H9 (cell line): ENCODE measurements around the gene RBM48. TPM values are rescaled to one million over a fixed set of nuclear protein-coding genes. Genes with fewer than 3 reads are reported as not detected.

Source experiments
- DNase-seq: peaks from one replicate; pipeline ENCODE4 v3.0.0-alpha.2; 2017
- H2AFZ ChIP-seq: one replicate; pipeline ENCODE4 v1.6.1; 2013; ENCODE audit warnings: mild to moderate bottlenecking, low read length, control low read depth, moderate library complexity
- H2AK5ac ChIP-seq: 2 replicates; pipeline ENCODE4 v1.6.1; 2013; ENCODE audit warnings: low read length, control low read depth, mixed read lengths; ENCODE audit not compliant: insufficient read length
- H2BK120ac ChIP-seq: one replicate; pipeline ENCODE4 v1.6.1; 2013; ENCODE audit warnings: low read depth, mild to moderate bottlenecking, low read length, control low read depth, inconsistent platforms; ENCODE audit not compliant: poor library complexity, severe bottlenecking
- H2BK12ac ChIP-seq: 2 replicates; pipeline ENCODE4 v1.6.1; 2013; ENCODE audit warnings: low read length, control low read depth, mixed read lengths, low read depth; ENCODE audit not compliant: insufficient read length
- H2BK15ac ChIP-seq: 2 replicates; pipeline ENCODE4 v1.6.1; 2013; ENCODE audit warnings: low read depth, low read length, control low read depth
- H2BK20ac ChIP-seq: one replicate; pipeline ENCODE4 v1.6.1; 2013; ENCODE audit warnings: low read depth, mild to moderate bottlenecking, low read length, control low read depth, inconsistent platforms; ENCODE audit not compliant: poor library complexity, severe bottlenecking
- H2BK5ac ChIP-seq: 2 replicates; pipeline ENCODE4 v1.6.1; 2013; ENCODE audit warnings: low read length, control low read depth, mixed read lengths; ENCODE audit not compliant: insufficient read length
- H3K14ac ChIP-seq: 2 replicates; pipeline ENCODE4 v1.6.1; 2013; ENCODE audit warnings: low read length, control low read depth; ENCODE audit not compliant: insufficient read depth
- H3K18ac ChIP-seq: 2 replicates; pipeline ENCODE4 v1.6.1; 2013; ENCODE audit warnings: low read depth, mild to moderate bottlenecking, mixed read lengths, low read length, control low read depth; ENCODE audit not compliant: insufficient read length
- H3K23ac ChIP-seq: 2 replicates; pipeline ENCODE4 v1.6.1; 2013; ENCODE audit warnings: low read length, control low read depth, mixed read lengths, low read depth; ENCODE audit not compliant: insufficient read length
- H3K23me2 ChIP-seq: 2 replicates; pipeline ENCODE4 v1.6.1; 2013; ENCODE audit warnings: low read depth, mild to moderate bottlenecking, mixed read lengths, low read length, control low read depth; ENCODE audit not compliant: insufficient read length, poor library complexity, severe bottlenecking
- H3K27ac ChIP-seq: 2 replicates; pipeline ENCODE4 v1.5.1; 2013; ENCODE audit warnings: low read length, control low read depth, mixed read lengths, low read depth; ENCODE audit not compliant: insufficient read length
- H3K27me3 ChIP-seq: 2 replicates; pipeline ENCODE4 v1.6.1; 2013; ENCODE audit warnings: low read length, control low read depth, inconsistent platforms; ENCODE audit not compliant: insufficient read depth
- H3K4ac ChIP-seq: 2 replicates; pipeline ENCODE4 v1.6.1; 2013; ENCODE audit warnings: low read depth, mild to moderate bottlenecking, control low read depth, inconsistent platforms, low read length, moderate library complexity
- H3K4me1 ChIP-seq: 2 replicates; pipeline ENCODE4 v1.6.1; 2013; ENCODE audit warnings: low read length, control low read depth, inconsistent platforms; ENCODE audit not compliant: insufficient read depth
- H3K4me2 ChIP-seq: 2 replicates; pipeline ENCODE4 v1.6.1; 2013; ENCODE audit warnings: low read length, control low read depth, mixed read lengths; ENCODE audit not compliant: insufficient read length, insufficient read depth
- H3K56ac ChIP-seq: 2 replicates; pipeline ENCODE4 v1.6.1; 2013; ENCODE audit warnings: low read depth, mild to moderate bottlenecking, mixed read lengths, low read length, control low read depth; ENCODE audit not compliant: insufficient read length
- H3K79me1 ChIP-seq: 2 replicates; pipeline ENCODE4 v1.6.1; 2013; ENCODE audit warnings: low read depth, mild to moderate bottlenecking, moderate library complexity, low read length, control low read depth, inconsistent platforms; ENCODE audit not compliant: insufficient read depth, poor library complexity, severe bottlenecking
- H3K79me2 ChIP-seq: 2 replicates; pipeline ENCODE4 v1.6.1; 2013; ENCODE audit warnings: low read length, control low read depth, inconsistent platforms; ENCODE audit not compliant: insufficient read depth
- H3K9ac ChIP-seq: 2 replicates; pipeline ENCODE4 v1.6.1; 2013; ENCODE audit warnings: low read length, control low read depth, mixed read lengths; ENCODE audit not compliant: insufficient read length; ENCODE audit errors: extremely low read depth
- H3K9me3 ChIP-seq: one replicate; pipeline ENCODE4 v1.6.1; 2013; ENCODE audit warnings: low read depth, low read length, inconsistent platforms; ENCODE audit not compliant: control insufficient read depth
- H3T11ph ChIP-seq: one replicate; pipeline ENCODE4 v1.6.1; 2013; ENCODE audit warnings: mild to moderate bottlenecking, low read length, control low read depth, inconsistent platforms
- H4K20me1 ChIP-seq: one replicate; pipeline ENCODE4 v1.6.1; 2013; ENCODE audit not compliant: control insufficient read depth, insufficient read length, insufficient read depth
- H4K5ac ChIP-seq: 2 replicates; pipeline ENCODE4 v1.6.1; 2013; ENCODE audit warnings: low read depth, mild to moderate bottlenecking, mixed read lengths, low read length, control low read depth; ENCODE audit not compliant: insufficient read length
- H4K8ac ChIP-seq: replicated peaks from 2 replicates; pipeline ENCODE4 v1.6.1; 2013; ENCODE audit warnings: low read length, control low read depth, mixed read lengths, low read depth; ENCODE audit not compliant: insufficient read length
- H4K91ac ChIP-seq: 2 replicates; pipeline ENCODE4 v1.6.1; 2013; ENCODE audit warnings: low read depth, mild to moderate bottlenecking, moderate library complexity, mixed read lengths, low read length, control low read depth; ENCODE audit not compliant: insufficient read length
- H3K27ac Mint-ChIP-seq, 3 experiments: 2 replicates in 2 of 3; 3 replicates in 1 of 3; pipeline ENCODE4 v1.8.0; 2020 to 2021; ENCODE audit warnings: mixed read lengths in 3 of 3, mild to moderate bottlenecking in 1 of 3, moderate library complexity in 1 of 3
- H3K27me3 Mint-ChIP-seq: 2 replicates; pipeline ENCODE4 v1.8.0; 2021; ENCODE audit warnings: low read depth, mild to moderate bottlenecking, moderate library complexity, mixed read lengths
- H3K36me3 Mint-ChIP-seq, 3 experiments: 2 replicates in 2 of 3; 3 replicates in 1 of 3; pipeline ENCODE4 v1.8.0; 2020 to 2021; ENCODE audit warnings: low read depth in 3 of 3, mixed read lengths in 3 of 3; ENCODE audit not compliant: insufficient read depth in 1 of 3
- H3K4me1 Mint-ChIP-seq, 2 experiments: 2 replicates each; pipeline ENCODE4 v1.8.0; 2020; ENCODE audit warnings: mixed read lengths in 2 of 2
- H3K4me3 Mint-ChIP-seq, 2 experiments: 2 replicates in 1 of 2; 3 replicates in 1 of 2; pipeline ENCODE4 v1.8.0; 2020 to 2021; ENCODE audit warnings: mild to moderate bottlenecking in 2 of 2, mixed read lengths in 2 of 2, moderate library complexity in 1 of 2
- H3K9me3 Mint-ChIP-seq, 2 experiments: 2 replicates in 1 of 2; 3 replicates in 1 of 2; pipeline ENCODE4 v1.8.0; 2020; ENCODE audit warnings: mild to moderate bottlenecking in 2 of 2, mixed read lengths in 2 of 2, moderate library complexity in 1 of 2
- WGBS: extraction: QIAGEN DNeasy Blood & Tissue Kit; methylation state at CpG from one replicate; pipeline ENCODE4 v1.1.7; 2013; ENCODE audit warnings: missing lambda C conversion rate, low lambda C conversion rate, mixed read lengths; ENCODE audit not compliant: insufficient read length; ENCODE audit errors: extremely low coverage; 5-methylcytosine and 5-hydroxymethylcytosine counted together
- total RNA-seq: library from RNA; stranded (reverse); gene quantifications from 2 replicates; pipeline ENCODE4 v1.2.1, GENCODE V29; 2021
- TF ChIP-seq, protein P1 (sequence below): fragments of 200-600 bp; sonication (generic); conservative IDR thresholded peaks from 3 replicates; pipeline ENCODE4 v1.8.0; 2021; ENCODE audit warnings: antibody characterized with exemption, mild to moderate bottlenecking

Gene RBM48
- total RNA-seq, 1 experiment from 2014 or later: 12.5 TPM

GRCh38 chr7:92528958-92529264 is 316 bp downstream of the RBM48 start:
- H3K27me3 Mint-ChIP-seq: peaks cover 2% of the 10 kb centered on the region; the same call in 1 of the 2 replicates
- peak overlapping the region; percentile 34 for H2BK5ac ChIP-seq
- H4K5ac ChIP-seq: peak overlapping the region; percentile 23
- H3K4me2 ChIP-seq: peak overlapping the region; percentile 92
- H2BK20ac ChIP-seq: no peak overlapping the region
- H2BK12ac ChIP-seq: no peak overlapping the region
- H3K27ac ChIP-seq: peak overlapping the region; percentile 46
- no peak overlapping the region for H4K91ac ChIP-seq
- no peak overlapping the region for H4K8ac ChIP-seq
- H3K4ac ChIP-seq: no peak overlapping the region
- H3K14ac ChIP-seq: peak overlapping the region; percentile 86; the same call in 1 of the 2 replicates
- no peaks in the 10 kb centered on the region for H3K79me1 ChIP-seq
- no peaks in the 10 kb centered on the region for H3K79me2 ChIP-seq
- H3K18ac ChIP-seq: peak overlapping the region; percentile 93
- WGBS: no CpG with 5 or more reads among the region's 13 CpGs
- H3K9ac ChIP-seq: peak overlapping the region; percentile 95
- no peak overlapping the region for H2AFZ ChIP-seq
- no peaks in the 10 kb centered on the region for H3K27me3 ChIP-seq
- peaks cover 3% of the 10 kb centered on the region for H4K20me1 ChIP-seq
- peaks cover 16% of the 10 kb centered on the region in 2 experiments for H3K4me1 Mint-ChIP-seq
- DNase-seq: no peak
- H3K36me3 Mint-ChIP-seq: peaks cover 9 to 32% (median 24%) of the 10 kb centered on the region in 3 experiments
- no peak overlapping the region for H3K23ac ChIP-seq
- no peaks in the 10 kb centered on the region for H3K9me3 ChIP-seq
- H3K9me3 Mint-ChIP-seq: no peaks in the 10 kb centered on the region
- TF ChIP-seq, protein P1, sequence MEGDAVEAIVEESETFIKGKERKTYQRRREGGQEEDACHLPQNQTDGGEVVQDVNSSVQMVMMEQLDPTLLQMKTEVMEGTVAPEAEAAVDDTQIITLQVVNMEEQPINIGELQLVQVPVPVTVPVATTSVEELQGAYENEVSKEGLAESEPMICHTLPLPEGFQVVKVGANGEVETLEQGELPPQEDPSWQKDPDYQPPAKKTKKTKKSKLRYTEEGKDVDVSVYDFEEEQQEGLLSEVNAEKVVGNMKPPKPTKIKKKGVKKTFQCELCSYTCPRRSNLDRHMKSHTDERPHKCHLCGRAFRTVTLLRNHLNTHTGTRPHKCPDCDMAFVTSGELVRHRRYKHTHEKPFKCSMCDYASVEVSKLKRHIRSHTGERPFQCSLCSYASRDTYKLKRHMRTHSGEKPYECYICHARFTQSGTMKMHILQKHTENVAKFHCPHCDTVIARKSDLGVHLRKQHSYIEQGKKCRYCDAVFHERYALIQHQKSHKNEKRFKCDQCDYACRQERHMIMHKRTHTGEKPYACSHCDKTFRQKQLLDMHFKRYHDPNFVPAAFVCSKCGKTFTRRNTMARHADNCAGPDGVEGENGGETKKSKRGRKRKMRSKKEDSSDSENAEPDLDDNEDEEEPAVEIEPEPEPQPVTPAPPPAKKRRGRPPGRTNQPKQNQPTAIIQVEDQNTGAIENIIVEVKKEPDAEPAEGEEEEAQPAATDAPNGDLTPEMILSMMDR: no peak
- no peak overlapping the region for H3T11ph ChIP-seq
- H3K4me1 ChIP-seq: no peaks in the 10 kb centered on the region
- H2BK15ac ChIP-seq: no peak overlapping the region
- H3K56ac ChIP-seq: no peak overlapping the region
- peak overlapping the region; percentile 93 to 99 (median 98) for H3K27ac Mint-ChIP-seq
- H2BK120ac ChIP-seq: no peak overlapping the region
- peak overlapping the region; percentile 94 to 97 for H3K4me3 Mint-ChIP-seq
- H3K23me2 ChIP-seq: peaks cover 6% of the 10 kb centered on the region
- no peak overlapping the region for H2AK5ac ChIP-seq
